H1 (cell line): ENCODE data around the gene CAP1. TPM values are rescaled to one million over a fixed set of nuclear protein-coding genes. Genes with fewer than 3 reads are reported as not detected.

Experiments used
- GTF2F1 ChIP-seq: IDR thresholded peaks from 2 replicates; pipeline ENCODE4 v1.6.1; 2012; ENCODE audit warnings: low read depth, low read length, improper control_type of control experiment, borderline replicate concordance
- NRF1 ChIP-seq: IDR thresholded peaks from 2 replicates; pipeline ENCODE4 v1.6.1; 2011; ENCODE audit warnings: mild to moderate bottlenecking, low read depth, low read length, improper control_type of control experiment
- PHF8 ChIP-seq: fragments of 200-600 bp; sonication (generic); conservative IDR thresholded peaks from 2 replicates; pipeline ENCODE4 v1.7.1; 2012; ENCODE audit warnings: low read depth, mild to moderate bottlenecking, inconsistent platforms, low read length, moderate library complexity
- POLR2A ChIP-seq, 2 experiments: IDR thresholded peaks; 1 replicate in 1 of 2; 2 replicates in 1 of 2; pipeline ENCODE4 v1.6.1; 2011; ENCODE audit warnings: low read depth in 2 of 2, low read length in 2 of 2, mild to moderate bottlenecking in 2 of 2; ENCODE audit errors: control extremely low read depth in 1 of 2
- RFX5 ChIP-seq: IDR thresholded peaks from 2 replicates; pipeline ENCODE4 v1.6.1; 2011; ENCODE audit warnings: low read depth, low read length, improper control_type of control experiment, borderline replicate concordance
- SIN3A ChIP-seq, 2 experiments: IDR thresholded peaks in 1 of 2; conservative IDR thresholded peaks in 1 of 2; 2 replicates each; pipeline ENCODE4 v1.6.1; 2011 to 2012; ENCODE audit warnings: low read length in 2 of 2, improper control_type of control experiment in 1 of 2, low read depth in 1 of 2, mild to moderate bottlenecking in 1 of 2
- SP2 ChIP-seq: IDR thresholded peaks from 2 replicates; pipeline ENCODE4 v1.6.1; 2012; ENCODE audit warnings: mild to moderate bottlenecking, low read length, inconsistent platforms
- polyA plus RNA-seq, 7 experiments: library from polyadenylated mRNA; depleted of rRNA in 3 of 7; stranded (reverse) in 5 of 7; unstranded in 2 of 7; fragments of >200 nt in 5 of 7; fragments of 200-250 nt in 2 of 7; gene quantifications; 1 replicate in 5 of 7; 2 replicates in 1 of 7; 4 replicates in 1 of 7; pipeline versions ENCODE4 v1.2.1 to v1.2.3, GENCODE V29; 2011 to 2013; ENCODE audit warnings: missing spikeins in 2 of 7, mixed read lengths in 2 of 7
- total RNA-seq: library from RNA; stranded (reverse); fragmentation: NEBNext Ultra II Directional; extraction: Animal tissue kit (Norgen Biotek cat#: 25700); gene quantifications from 2 replicates; pipeline ENCODE4 v1.2.1, GENCODE V29; 2021
- TF ChIP-seq, protein P1 (sequence below): IDR thresholded peaks from 2 replicates; pipeline ENCODE4 v1.6.1; 2012; ENCODE audit warnings: inconsistent platforms
- TF ChIP-seq, protein P2 (sequence below): IDR thresholded peaks from 2 replicates; pipeline ENCODE4 v1.6.1; 2012; ENCODE audit warnings: low read length, inconsistent platforms

CAP1 gene
- total and polyA plus RNA-seq, 2 of the 8 experiments (the other 6 are each of a cell fraction or from before 2014, with no cell fraction given): 140 to 295 TPM

DNA sequence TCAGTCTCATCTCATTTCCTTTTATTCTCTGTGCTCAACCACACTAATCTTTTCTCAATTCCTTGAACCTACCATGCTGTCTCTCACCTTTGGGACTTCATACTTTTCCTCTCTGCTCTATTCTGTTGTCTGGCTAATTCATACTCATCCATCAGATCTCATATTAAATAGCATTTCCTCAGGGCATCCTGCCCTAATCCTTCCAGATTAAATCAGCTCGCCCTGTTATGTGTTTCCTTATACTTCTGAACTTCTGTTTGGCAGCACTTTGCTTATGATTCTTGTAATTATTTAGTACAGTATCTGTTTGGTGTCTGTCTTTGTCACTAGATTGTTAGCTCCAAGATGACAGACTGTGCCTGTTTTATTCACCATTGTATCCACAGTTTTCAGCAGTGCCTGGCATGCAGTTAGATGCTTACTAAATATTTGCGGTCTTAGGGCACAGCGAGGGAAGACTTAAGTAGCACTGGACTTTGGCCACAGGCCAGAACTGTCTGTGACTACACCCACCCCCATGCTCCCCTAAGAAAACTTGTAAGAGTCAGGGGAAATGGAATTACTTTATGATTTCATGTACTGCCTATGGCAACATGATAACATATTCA lies 9.9 kb upstream of the CAP1 start (continued):
- TF ChIP-seq RFX5 (no peak), SIN3A (conservative IDR thresholded peaks at IDR 0.05 in 1 of 2, IDR thresholded peaks at IDR 0.05 in 1 of 2; ENCODE audit: low read depth in 1 of 2, low read length in 2 of 2) (no peak), GTF2F1 (no peak), NRF1 (no peak), SP2 (no peak), POLR2A (IDR thresholded peaks at IDR 0.05; ENCODE audit: control extremely low read depth in 1 of 2, low read depth in 2 of 2, low read length in 2 of 2) (no peak), PHF8 (no peak)
- TF ChIP-seq, protein P1, sequence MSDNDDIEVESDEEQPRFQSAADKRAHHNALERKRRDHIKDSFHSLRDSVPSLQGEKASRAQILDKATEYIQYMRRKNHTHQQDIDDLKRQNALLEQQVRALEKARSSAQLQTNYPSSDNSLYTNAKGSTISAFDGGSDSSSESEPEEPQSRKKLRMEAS: no peak
- TF ChIP-seq, protein P2, sequence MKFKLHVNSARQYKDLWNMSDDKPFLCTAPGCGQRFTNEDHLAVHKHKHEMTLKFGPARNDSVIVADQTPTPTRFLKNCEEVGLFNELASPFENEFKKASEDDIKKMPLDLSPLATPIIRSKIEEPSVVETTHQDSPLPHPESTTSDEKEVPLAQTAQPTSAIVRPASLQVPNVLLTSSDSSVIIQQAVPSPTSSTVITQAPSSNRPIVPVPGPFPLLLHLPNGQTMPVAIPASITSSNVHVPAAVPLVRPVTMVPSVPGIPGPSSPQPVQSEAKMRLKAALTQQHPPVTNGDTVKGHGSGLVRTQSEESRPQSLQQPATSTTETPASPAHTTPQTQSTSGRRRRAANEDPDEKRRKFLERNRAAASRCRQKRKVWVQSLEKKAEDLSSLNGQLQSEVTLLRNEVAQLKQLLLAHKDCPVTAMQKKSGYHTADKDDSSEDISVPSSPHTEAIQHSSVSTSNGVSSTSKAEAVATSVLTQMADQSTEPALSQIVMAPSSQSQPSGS: no peak
